GM18517 (cell line): Measurements from ENCODE around the gene MARF1.
"Not testable (repeated sequence)": the region's sequence is repeated elsewhere in the genome, so short reads cannot be mapped to it uniquely, and the experiment has no call there.

ENCODE experiments used
- ATAC-seq: cut with Tn5 transposase; IDR thresholded peaks from one replicate; pipeline ENCODE4 v1.9.1; 2021; ENCODE audit warnings: mild to moderate bottlenecking, moderate library complexity; ENCODE audit not compliant: unreplicated experiment

Gene MARF1, protein sequence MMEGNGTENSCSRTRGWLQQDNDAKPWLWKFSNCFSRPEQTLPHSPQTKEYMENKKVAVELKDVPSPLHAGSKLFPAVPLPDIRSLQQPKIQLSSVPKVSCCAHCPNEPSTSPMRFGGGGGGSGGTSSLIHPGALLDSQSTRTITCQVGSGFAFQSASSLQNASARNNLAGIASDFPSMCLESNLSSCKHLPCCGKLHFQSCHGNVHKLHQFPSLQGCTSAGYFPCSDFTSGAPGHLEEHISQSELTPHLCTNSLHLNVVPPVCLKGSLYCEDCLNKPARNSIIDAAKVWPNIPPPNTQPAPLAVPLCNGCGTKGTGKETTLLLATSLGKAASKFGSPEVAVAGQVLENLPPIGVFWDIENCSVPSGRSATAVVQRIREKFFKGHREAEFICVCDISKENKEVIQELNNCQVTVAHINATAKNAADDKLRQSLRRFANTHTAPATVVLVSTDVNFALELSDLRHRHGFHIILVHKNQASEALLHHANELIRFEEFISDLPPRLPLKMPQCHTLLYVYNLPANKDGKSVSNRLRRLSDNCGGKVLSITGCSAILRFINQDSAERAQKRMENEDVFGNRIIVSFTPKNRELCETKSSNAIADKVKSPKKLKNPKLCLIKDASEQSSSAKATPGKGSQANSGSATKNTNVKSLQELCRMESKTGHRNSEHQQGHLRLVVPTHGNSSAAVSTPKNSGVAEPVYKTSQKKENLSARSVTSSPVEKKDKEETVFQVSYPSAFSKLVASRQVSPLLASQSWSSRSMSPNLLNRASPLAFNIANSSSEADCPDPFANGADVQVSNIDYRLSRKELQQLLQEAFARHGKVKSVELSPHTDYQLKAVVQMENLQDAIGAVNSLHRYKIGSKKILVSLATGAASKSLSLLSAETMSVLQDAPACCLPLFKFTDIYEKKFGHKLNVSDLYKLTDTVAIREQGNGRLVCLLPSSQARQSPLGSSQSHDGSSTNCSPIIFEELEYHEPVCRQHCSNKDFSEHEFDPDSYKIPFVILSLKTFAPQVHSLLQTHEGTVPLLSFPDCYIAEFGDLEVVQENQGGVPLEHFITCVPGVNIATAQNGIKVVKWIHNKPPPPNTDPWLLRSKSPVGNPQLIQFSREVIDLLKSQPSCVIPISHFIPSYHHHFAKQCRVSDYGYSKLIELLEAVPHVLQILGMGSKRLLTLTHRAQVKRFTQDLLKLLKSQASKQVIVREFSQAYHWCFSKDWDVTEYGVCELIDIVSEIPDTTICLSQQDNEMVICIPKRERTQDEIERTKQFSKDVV (N-terminal part only)

DNA sequence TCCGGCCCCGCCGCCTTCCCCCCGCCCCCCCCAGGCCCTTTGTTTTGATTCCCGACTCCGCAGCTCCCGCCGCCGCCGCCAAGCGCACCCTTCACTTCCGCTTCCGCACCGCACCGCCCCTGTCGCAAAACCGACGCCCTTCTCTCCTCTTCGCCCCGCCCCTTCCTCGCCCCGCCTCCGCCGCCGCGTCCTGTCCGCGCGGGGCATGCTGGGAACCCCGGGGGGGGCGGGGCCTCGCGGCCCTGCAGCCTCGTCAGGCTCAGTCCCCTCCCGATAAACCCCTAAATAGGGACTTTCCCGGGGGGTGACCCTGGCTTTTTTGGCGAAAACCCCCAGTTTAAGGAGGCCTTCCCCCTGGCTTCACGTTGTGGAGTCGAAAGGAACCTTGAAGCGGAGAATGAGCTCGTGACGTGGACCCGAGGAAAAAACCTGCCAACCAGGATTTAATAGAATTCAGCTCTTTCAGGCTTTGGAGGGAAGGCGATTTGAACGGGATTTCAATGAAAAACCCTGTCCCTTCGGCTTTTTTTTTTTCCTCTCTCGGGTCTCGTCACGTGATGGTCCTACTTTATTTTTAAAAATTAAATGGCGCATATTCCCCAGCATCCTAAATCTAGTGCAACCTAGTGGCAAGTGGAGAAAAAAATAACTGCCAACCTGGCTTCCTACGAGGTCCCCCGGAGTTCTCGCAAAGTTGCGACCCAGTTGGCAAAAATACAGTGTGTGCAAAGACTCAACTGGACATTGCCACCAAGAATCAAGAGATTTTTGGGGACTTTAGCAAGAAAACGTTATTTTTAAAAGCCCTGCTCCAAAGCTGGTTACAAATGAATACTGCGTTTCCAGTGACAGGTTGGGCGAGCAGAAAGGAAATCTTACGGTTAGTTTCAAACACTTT lies at the start of gene MARF1:
Gene MARF1 (minus strand): TSS at position 107 of the 898 bp plus-strand sequence. CDS start 3,921 bp downstream, outside the sequence.
- ATAC-seq, result peak; percentile 36

DNA sequence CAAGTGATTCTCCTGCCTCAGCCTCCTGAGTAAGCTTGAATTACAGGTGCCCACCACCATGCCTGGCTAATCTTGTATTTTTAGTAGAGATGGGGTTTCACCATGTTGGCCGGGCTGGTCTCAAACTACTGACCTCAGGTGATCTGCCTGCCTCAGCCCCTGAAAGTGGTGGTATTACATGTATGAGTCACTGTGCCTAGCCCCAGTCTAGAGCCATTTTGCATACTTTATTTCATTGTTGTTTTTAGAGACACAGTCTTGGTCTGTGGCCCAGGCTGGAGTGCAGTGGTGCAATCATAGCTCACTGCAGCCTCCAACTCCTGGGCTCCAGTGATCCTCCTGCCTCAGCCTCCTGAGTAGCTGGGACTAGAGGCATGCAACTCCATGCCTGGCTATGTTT lies 49.6 kb upstream of the MARF1 start:
- ATAC-seq, result not testable (repeated sequence)

DNA sequence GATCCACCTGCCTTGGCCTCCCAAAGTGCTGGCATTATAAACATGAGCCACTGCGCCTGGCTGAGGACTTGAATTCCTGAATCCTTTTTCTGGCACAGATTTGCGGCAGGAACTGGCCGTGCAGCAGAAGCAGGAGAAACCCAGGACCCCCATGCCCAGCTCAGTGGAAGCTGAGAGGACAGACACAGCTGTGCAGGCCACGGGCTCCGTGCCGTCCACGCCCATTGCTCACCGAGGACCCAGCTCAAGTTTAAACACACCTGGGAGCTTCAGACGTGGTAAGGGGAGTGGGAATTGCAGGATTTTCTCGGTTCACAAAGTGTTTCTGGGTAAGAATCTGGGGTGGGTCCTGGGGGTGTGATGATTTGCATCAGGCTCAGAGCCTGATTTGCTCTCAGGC lies 48.1 kb upstream of the MARF1 start:
- ATAC-seq, result no peak

DNA sequence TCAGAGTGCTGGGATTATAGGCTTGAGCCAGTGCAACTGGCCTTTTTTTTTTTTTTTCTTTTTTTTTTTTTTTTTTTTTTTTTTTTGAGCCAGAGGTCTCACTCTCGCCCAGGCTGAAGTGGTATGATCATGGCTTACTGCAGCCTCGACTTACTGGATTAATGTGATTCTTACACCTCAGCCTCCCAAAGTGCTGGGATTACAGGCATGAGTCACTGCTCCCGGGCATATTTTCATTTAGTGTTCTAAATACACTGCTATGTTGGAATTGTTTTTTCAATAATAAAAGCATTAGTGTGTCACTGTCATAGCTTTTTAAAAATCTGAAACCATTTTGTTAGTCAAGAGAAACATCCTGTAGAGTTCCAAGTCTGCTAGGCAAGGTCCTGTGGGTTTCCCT lies 47.3 kb upstream of the MARF1 start:
- no peak for ATAC-seq

DNA sequence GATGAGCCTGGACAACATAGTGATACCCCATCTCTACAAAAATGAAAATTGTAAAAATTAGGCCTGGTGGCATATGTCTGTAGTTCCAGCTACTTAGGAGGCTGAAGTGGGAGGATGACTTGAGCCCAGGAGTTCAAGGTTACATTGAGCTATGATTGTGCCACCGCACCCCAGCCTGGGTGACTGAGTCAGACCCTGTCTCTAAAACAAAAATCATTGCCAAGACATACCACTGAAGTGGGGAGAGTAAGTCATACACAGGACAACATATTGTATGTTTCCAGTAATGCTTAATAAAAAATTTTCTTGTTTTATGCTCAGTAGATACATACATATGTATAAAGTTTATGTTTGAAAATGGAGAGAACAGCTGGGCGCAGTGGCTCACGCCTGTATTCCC lies 46.3 kb upstream of the MARF1 start:
- no peak for ATAC-seq

DNA sequence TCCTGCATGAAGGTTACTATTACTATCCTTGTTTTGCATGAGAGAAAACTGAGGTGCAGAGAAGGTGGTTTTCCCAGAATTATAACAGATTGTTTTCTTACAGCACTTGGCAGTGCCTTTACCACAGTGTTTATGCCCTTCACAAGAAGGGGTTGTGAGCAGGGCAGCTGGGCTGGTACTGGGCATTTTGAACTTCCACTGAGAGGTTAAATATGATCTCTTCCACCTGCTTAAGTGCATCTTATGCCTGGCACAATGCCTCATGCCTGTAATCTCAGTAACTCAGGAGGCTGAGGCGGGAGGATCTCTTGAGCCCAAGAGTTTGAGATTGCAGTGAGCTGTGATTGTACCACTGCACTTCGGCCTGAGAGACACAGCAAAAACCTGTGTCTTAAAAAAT lies 43.3 kb upstream of the MARF1 start:
- no peak for ATAC-seq

DNA sequence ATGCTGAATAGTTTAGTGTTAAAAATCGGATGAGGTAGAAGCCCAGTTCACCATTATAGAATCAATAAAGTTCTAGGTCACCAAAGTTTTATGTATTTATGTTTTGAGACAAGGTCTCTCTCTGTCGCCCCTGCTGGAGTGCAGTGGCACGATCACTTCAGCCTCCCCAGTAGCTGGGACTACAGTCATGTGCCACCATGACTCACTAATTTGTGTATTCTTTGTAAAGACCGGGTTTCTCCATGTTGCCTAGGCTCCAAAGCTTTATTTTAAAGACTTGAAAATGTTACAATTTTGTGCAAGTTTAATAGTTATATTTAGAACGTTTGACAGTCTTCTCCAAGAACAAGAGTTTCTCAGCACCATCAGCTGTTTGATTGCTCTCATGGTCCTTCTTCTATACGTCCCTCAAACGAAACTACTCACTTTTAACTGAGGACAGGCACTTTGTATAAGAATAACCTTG lies 39.2 kb upstream of the MARF1 start:
- no peak for ATAC-seq

DNA sequence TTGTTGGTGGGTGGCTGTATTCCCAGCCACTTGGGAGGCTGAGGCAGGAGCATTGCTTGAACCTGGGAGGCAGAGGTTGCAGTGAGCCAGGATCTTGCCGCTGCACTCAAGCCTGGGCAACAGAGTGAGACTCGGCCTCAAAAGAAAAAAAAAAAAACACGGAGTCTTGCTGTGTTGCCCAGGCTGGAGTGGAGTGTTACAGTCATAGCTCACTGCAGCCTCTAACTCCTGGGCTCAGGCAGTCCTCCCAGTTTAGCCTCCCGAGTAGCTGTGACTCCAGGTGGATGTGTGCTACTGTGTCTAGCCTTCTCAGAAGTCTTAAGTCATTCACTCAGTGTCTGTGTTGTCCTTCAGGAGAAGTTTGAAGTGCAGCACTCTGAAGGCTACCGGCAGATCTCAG lies 34.5 kb upstream of the MARF1 start:
- no peak for ATAC-seq

DNA sequence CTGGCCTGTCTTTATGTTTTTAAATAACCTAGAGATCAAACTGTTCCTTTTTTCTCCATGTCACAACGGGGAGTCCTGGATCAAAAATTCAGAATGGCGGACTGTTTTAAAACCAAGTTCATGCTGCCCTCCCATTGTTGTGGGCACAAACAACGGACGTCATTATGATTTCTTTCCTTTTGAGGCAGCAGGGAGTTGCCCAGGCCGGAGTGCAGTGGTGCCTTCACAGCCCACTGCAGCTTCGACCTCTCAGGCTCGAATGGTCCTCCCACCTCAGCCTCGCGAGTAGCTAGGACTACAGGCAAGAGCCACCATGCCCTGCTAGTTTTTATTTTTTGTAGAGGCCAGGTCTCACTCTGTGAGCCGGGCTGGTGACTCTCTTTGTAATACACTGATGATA lies 33.6 kb upstream of the MARF1 start:
- ATAC-seq, result no peak

DNA sequence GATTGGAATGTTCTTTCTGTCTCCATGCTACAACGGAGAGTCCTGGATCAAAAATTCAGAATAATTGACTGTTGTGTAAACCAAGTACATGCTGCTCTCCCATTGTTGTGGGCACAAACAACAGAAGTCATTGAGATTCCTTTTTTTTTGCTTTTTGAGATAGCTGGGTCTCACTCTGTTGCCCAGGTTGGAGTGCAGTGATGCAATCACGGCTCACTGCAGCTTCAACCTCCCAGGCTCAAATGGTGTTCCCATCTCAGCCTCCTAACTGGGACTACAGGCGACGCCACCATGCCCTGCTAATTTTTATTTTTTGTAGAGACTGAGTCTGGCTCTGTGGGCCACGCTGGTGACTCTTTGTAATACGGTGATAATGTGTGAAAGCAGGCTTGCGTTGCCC lies 31.6 kb upstream of the MARF1 start:
- ATAC-seq, result no peak

DNA sequence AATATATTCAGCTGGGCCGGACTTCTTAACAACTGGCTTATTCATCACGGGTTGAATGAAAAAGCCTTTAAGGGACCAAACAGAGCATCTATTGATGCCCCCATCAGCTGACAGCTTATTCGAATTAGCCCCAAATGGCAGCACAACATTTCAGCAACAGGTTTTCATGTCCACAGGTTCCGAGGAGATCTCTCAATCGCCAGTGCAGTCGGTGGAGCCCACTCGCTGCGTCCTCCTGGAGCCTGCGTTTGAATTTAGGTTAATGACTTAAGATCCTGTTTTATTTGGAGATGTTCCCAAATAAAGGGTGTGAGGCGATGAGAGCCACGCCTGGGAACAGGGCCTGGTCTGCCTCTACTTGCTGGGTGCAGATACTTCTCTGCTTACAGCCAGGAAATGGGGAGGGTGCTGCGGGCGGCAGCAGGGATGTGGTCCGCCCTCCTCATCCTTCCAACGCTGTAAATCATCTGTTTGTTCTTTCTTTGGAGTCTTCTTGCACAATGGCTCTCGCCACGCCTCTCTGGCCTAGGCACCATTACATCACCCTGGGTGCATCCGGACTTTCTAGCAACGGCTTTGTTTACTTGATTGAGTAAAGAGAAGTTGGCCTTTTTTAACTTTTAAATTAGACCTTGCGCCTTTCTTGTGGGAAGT lies 29.7 kb upstream of the MARF1 start:
- ATAC-seq, result no peak

DNA sequence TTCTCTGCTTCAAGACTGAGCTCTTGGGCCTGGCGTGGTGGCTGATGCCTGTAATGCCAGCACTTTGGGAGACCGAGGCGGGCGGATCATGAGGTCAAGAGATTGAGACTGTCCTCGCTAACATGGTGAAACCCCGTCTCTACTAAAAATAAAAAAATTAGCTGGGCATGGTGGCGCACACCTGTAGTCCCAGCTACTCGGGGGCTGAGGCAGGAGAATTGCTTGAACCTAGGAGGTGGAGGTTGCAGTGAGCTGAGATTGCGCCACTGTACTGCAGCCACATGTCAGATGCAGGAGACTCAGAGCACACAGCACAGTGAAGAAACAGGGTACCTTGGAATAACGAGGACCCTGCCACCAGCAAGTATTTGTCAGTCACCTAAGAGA lies 29.2 kb upstream of the MARF1 start:
- not testable (repeated sequence) for ATAC-seq

DNA sequence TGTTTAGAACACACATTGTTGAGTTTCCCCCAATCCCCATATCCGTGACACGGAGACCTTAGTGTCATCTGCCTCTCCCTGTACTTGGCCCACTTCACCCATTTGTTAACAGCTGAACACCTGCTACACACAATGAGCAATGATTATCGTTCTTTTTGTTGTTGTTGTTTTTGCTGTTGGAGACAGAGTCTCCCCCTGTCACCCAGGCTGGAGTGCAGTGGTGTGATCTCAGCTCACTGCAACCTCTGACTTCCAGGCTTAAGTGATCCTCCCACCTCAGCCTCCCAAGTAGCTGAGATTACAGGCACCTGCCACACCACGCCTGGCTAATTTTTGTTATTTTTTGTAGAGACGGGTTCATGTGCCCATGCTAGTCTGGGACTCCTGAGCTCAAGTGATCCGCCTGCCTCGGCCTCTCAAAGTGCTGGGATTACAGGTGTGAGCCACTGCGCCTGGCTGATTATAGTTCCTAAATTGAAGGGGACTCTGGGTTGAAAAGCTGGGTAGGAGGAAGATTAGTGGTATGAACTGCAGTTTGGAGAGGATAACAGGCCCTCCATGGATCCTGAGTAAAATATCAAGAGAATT lies 28.7 kb upstream of the MARF1 start:
- no peak for ATAC-seq

DNA sequence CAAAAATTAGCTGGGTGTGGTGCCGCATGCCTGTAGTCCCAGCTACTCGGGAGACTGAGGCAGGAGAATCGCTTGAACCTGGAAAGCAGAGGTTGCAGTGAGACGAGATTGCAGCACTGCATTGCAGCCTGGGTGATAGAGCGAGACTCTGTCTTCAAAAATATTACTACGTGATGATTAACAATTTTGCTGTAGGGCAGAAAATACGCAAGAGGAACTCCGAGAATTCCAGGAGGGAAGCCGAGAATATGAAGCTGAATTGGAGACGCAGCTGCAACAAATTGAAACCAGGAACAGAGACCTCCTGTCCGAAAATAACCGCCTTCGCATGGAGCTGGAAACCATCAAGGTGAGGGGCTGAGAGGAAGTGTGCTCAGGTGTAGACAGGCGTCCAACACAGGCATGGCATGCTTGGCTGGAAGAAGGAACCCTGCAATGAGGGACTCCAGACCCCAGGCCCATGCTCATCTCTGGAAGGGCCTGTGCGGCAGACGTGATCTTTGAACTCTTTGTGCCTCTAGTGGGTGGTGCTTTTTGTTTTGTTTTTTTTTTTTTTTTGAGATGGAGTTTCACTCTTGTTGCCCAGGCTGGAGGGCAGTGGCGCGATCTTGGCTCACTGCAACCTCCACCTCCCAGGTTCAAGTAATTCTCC lies 24.3 kb upstream of the MARF1 start:
- ATAC-seq, result no peak

DNA sequence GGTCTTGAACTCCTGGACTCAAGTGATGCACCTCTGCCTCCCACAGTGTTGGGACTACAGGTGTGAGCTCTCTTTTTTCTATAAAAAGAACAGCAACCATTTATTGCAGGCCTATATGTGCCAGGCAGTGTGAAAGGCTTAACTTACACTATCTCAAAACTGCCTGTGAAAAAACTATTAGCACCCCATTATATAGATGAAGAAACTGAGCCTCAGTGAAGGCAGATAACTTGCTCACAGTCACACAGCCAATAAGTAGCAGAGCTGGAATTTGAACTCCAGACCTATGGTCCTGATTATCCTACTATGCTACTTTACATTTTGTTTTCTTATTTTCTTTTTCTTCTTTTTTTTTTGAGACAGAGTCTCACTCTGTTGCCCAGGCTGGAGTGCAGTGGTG lies 22.2 kb upstream of the MARF1 start:
- ATAC-seq, result no peak

DNA sequence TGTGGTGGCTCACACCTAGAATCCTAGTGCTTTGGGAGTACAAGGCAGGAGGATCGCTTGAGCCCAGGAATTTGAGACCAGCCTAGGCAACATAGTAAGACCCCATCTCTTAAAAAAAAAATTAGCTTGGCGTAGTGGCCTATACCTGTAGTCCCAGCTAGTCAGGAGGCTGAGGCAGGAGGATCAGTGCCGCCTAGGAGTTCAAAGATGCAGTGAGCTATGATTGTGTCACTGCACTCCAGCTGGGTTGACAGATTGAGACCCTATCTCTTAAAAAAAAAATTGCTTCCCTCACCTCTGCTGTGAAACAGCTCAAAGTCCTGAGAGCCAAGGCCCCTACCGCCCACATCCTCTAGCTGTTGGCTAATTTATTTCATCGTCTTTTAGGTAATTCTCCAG lies 17.2 kb upstream of the MARF1 start:
- ATAC-seq, result no peak

DNA sequence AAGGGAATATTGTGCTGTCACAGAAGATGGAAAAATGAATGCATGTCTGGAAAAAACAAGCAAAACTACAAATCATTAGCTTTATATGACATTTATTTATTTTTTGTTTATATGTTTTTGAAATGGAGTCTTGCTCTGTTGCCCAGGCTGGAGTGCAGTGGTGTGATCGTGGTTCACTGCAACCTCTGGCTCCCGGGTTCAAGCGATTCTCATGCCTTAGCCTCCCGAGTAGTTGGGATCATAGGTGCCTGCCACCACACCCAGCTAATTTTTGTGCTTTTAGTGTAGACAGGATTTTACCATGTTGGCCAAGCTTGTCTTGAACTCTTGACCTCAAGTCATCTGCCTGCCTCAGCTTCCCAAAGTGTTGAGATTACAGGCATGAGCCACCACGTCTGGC lies 15.6 kb upstream of the MARF1 start:
- no peak for ATAC-seq

DNA sequence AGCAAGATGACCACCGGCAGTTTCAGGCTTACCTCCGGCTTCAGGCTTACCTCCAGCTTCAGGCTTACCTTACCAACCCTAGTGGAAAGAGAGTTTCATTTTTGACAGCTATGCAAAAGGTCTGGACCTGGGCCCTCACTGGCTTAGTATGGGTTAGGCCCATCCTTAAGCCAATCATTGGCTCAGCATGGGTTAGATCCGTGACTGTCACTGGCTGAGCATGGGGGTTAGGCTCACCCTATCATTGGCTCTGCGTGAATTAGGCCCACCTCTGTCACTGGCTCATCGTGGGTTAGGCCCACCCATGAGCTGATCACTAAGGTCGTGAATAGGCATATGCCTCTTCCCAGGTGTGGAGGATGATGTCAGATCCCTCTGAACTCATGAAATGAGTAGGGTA lies 15.2 kb upstream of the MARF1 start:
- ATAC-seq, result no peak

DNA sequence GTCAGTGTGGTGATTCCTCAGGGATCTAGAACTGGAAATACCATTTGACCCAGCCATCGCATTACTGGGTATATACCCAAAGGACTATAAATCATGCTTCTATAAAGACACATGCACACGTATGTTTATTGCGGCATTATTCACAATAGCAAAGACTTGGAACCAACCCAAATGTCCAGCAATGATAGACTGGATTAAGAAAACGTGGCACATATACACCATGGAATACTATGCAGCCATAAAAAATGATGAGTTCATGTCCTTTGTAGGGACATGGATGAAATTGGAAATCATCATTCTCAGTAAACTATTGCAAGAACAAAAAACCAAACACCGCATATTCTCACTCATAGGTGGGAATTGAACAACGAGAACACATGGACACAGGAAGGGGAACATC lies 12.6 kb upstream of the MARF1 start:
- not testable (repeated sequence) for ATAC-seq
